ENCODE results near the gene BABAM2. TPM values are rescaled to one million over a fixed set of nuclear protein-coding genes. Genes with fewer than 3 reads are reported as not detected.
A peak's percentile ranks its signal among the peaks of the same experiment; 100 is the strongest.
"Not testable (repeated sequence)": the region's sequence is repeated elsewhere in the genome, so short reads cannot be mapped to it uniquely, and the experiment has no call there.

BABAM2 gene
- total RNA-seq, 1 donor from 2014 or later, result 58.9 TPM

DNA sequence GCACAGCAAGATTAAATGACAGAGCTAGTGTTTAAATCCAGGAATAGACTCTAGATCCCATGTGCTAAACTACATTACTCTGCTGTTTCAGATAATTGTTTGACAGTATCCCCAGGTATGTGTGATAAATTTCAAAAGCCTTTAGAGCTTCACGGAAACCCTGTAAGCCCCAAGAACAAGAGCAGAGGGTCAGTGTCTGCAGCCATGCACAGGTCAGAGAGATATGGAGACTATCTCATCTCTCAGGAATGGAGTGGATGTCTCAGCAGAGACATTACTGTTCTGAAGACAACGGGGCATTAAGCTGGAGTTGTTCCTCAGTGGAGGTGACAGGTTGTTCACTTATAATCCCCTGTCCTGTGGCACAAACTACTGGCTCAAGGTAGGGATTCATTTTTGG, 363.0 kb downstream of the BABAM2 start:
- Histone ChIP-seq H3K4me3 (no peak overlapping the region), H3K36me3 (no peaks in the 10 kb centered on the region), H3K27ac (replicated peaks) (no peak overlapping the region), H3K4me1 (no peaks in the 10 kb centered on the region), H3K9me3 (replicated peaks) (no peaks in the 10 kb centered on the region), H3K27me3 (ENCODE audit: low read depth) (no peaks in the 10 kb centered on the region)
- DNase-seq, result no peak
- intact Hi-C loops (cut with micrococcal nuclease), result no loop called here
- TF ChIP-seq CTCF (IDR thresholded peaks at IDR 0.05; ENCODE audit: borderline replicate concordance), result no peak

- H3K4me1 ChIP-seq; H3K27me3 ChIP-seq (ENCODE audit: low read depth); H3K9me3 ChIP-seq (replicated peaks); H3K36me3 ChIP-seq; DNase-seq; H3K27ac ChIP-seq (replicated peaks); H3K4me3 ChIP-seq; intact Hi-C loops (cut with micrococcal nuclease): not testable (repeated sequence)
Measured at GRCh38 chr2:28255231-28255630, 364.7 kb downstream of the BABAM2 start.

GRCh38 chr2:28257182-28257581, 366.7 kb downstream of the BABAM2 start:
- Histone ChIP-seq H3K4me3 (no peak overlapping the region), H3K36me3 (peaks cover 5% of the 10 kb centered on the region), H3K9me3 (replicated peaks) (peaks cover 10% of the 10 kb centered on the region), H3K4me1 (no peaks in the 10 kb centered on the region), H3K27me3 (ENCODE audit: low read depth) (no peaks in the 10 kb centered on the region), H3K27ac (replicated peaks) (no peak overlapping the region)
- intact Hi-C loops (cut with micrococcal nuclease), result no loop called here
- TF ChIP-seq CTCF (IDR thresholded peaks at IDR 0.05; ENCODE audit: borderline replicate concordance), result no peak
- no peak for DNase-seq

DNA sequence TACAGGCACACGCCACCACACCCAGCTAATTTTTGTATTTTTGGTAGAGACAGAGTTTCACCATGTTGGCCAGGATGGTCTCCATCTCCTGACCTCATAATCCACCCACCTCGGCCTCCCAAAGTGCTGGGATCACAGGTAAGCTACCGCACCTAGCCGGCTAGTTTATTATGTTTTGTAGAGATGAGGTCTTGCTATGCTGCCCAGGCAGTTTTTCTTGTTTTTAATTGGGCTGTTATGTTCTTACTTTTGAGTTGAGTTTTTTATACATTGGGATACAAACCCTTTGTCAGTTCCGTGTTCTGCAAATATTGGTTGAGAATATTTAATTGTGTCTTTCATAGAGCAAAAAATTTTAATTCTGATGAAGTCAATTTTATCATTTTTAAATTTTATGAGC, 368.7 kb downstream of the BABAM2 start:
- DNase-seq; H3K4me3 ChIP-seq; H3K27me3 ChIP-seq (ENCODE audit: low read depth); intact Hi-C loops (cut with micrococcal nuclease); H3K9me3 ChIP-seq (replicated peaks); H3K27ac ChIP-seq (replicated peaks); H3K4me1 ChIP-seq; H3K36me3 ChIP-seq: not testable (repeated sequence)

GRCh38 chr2:28263690-28264089, 373.2 kb downstream of the BABAM2 start:
- TF ChIP-seq CTCF (IDR thresholded peaks at IDR 0.05; ENCODE audit: borderline replicate concordance), result no peak
- intact Hi-C loops (cut with micrococcal nuclease), result no loop called here
- Histone ChIP-seq H3K27ac (replicated peaks) (no peak overlapping the region), H3K4me1 (peaks cover 7% of the 10 kb centered on the region), H3K4me3 (no peak overlapping the region), H3K9me3 (replicated peaks) (peaks cover 10% of the 10 kb centered on the region), H3K36me3 (peaks cover 8% of the 10 kb centered on the region), H3K27me3 (ENCODE audit: low read depth) (no peaks in the 10 kb centered on the region)
- DNase-seq, result no peak

- H3K27me3 ChIP-seq (ENCODE audit: low read depth), result no peaks in the 10 kb centered on the region
- no peak for TF ChIP-seq CTCF (IDR thresholded peaks at IDR 0.05; ENCODE audit: borderline replicate concordance)
- H3K4me1 ChIP-seq, result peaks cover 41% of the 10 kb centered on the region
- no peak for DNase-seq
- H3K36me3 ChIP-seq, result peaks cover 2% of the 10 kb centered on the region
- intact Hi-C loops (cut with micrococcal nuclease), result no loop called here
- H3K27ac ChIP-seq (replicated peaks), result no peak overlapping the region
- no peaks in the 10 kb centered on the region for H3K9me3 ChIP-seq (replicated peaks)
- H3K4me3 ChIP-seq, result no peak overlapping the region
Measured at GRCh38 chr2:28267282-28267681, 376.8 kb downstream of the BABAM2 start.

GRCh38 chr2:28268386-28268785, 377.9 kb downstream of the BABAM2 start:
- Histone ChIP-seq H3K27me3 (ENCODE audit: low read depth) (no peaks in the 10 kb centered on the region), H3K36me3 (peaks cover 1% of the 10 kb centered on the region), H3K4me3 (no peak overlapping the region), H3K9me3 (replicated peaks) (no peaks in the 10 kb centered on the region), H3K4me1 (peaks cover 41% of the 10 kb centered on the region), H3K27ac (replicated peaks) (peak overlapping the region; percentile 72)
- intact Hi-C loops (cut with micrococcal nuclease), result no loop called here
- no peak for DNase-seq
- no peak for TF ChIP-seq CTCF (IDR thresholded peaks at IDR 0.05; ENCODE audit: borderline replicate concordance)

All from left ventricle myocardium inferior (tissue), 1 donor.